Neural cell (in vitro differentiated cells): ENCODE measurements around the gene JMJD4. TPM values are rescaled to one million over a fixed set of nuclear protein-coding genes. Genes with fewer than 3 reads are reported as not detected.

Experiments
- H2AFZ ChIP-seq: fragments of 200-600, 300-800 bp; sonication (generic), shearing (Covaris generic); 2 replicates; pipeline ENCODE4 v1.6.0; 2014; ENCODE audit warnings: low read depth, mild to moderate bottlenecking, antibody characterized with exemption, low read length, moderate library complexity
- H3F3A ChIP-seq: fragments of 200-600 bp; shearing (Covaris generic); 2 replicates; pipeline ENCODE4 v1.6.1; 2016; ENCODE audit warnings: mild to moderate bottlenecking, moderate library complexity, mixed read lengths, antibody characterized with exemption, low read length; ENCODE audit not compliant: insufficient read depth, poor library complexity, severe bottlenecking
- H3K27ac ChIP-seq: fragments of 200-600, 300-800 bp; sonication (generic), shearing (Covaris generic); 2 replicates; pipeline ENCODE4 v1.5.1; 2014; ENCODE audit warnings: mild to moderate bottlenecking, low read length, moderate library complexity
- H3K27me3 ChIP-seq: fragments of 300-800, 200-600 bp; sonication (generic), shearing (Covaris generic); 2 replicates; pipeline ENCODE4 v1.6.0; 2014; ENCODE audit warnings: mild to moderate bottlenecking, low read depth, low read length, moderate library complexity; ENCODE audit not compliant: insufficient read depth
- H3K36me3 ChIP-seq: fragments of 300-800, 200-600 bp; sonication (generic), shearing (Covaris generic); 2 replicates; pipeline ENCODE4 v1.5.1; 2014; ENCODE audit warnings: mild to moderate bottlenecking, antibody characterized with exemption, low read length, moderate library complexity; ENCODE audit not compliant: insufficient read depth
- H3K4me2 ChIP-seq: fragments of 300-800, 200-600 bp; sonication (generic), shearing (Covaris generic); 2 replicates; pipeline ENCODE4 v1.6.0; 2014; ENCODE audit warnings: mild to moderate bottlenecking, low read length
- H3K4me3 ChIP-seq: fragments of 300-800, 200-600 bp; sonication (generic), shearing (Covaris generic); 2 replicates; pipeline ENCODE4 v1.5.1; 2014; ENCODE audit warnings: mild to moderate bottlenecking, low read length, moderate library complexity
- H3K79me2 ChIP-seq: fragments of 200-600 bp; shearing (Covaris generic); replicated peaks from 2 replicates; pipeline ENCODE4 v1.6.0; 2014; ENCODE audit warnings: mild to moderate bottlenecking, low read length, moderate library complexity; ENCODE audit not compliant: insufficient read depth
- H3K9ac ChIP-seq: fragments of 300-800, 200-600 bp; sonication (generic), shearing (Covaris generic); 2 replicates; pipeline ENCODE4 v1.6.1; 2016; ENCODE audit warnings: mild to moderate bottlenecking, low read length, mixed read lengths
- H3K9me2 ChIP-seq: fragments of 200-600 bp; shearing (Covaris generic); 2 replicates; pipeline ENCODE4 v1.6.1; 2016; ENCODE audit warnings: mild to moderate bottlenecking, low read length, mixed read lengths; ENCODE audit not compliant: insufficient read depth
- H3K9me3 ChIP-seq: fragments of 200-600, 300-800 bp; sonication (generic), shearing (Covaris generic); 2 replicates; pipeline ENCODE4 v1.6.1; 2016; ENCODE audit warnings: mild to moderate bottlenecking, mixed run types, low read length, moderate library complexity, mixed read lengths
- H4K20me1 ChIP-seq: fragments of 200-600 bp; shearing (Covaris generic); 2 replicates; pipeline ENCODE4 v1.6.1; 2016; ENCODE audit warnings: mild to moderate bottlenecking, mixed run types; ENCODE audit not compliant: insufficient read depth
- CTCF ChIP-seq: fragments of 450-650 bp; IDR thresholded peaks from 2 replicates; pipeline ENCODE4 v1.5.1; 2014; ENCODE audit warnings: antibody characterized with exemption, mild to moderate bottlenecking, moderate library complexity; ENCODE audit not compliant: poor library complexity, severe bottlenecking
- EP300 ChIP-seq: fragments of 450-650 bp; conservative IDR thresholded peaks from 2 replicates; pipeline ENCODE4 v1.6.1; 2014; ENCODE audit warnings: antibody characterized with exemption, mild to moderate bottlenecking, moderate library complexity; ENCODE audit not compliant: poor library complexity, severe bottlenecking
- EZH2 ChIP-seq: fragments of 200-600, 300-800 bp; shearing (Covaris generic), sonication (generic); IDR thresholded peaks from 2 replicates; pipeline ENCODE4 v1.6.1; 2014; ENCODE audit warnings: antibody characterized with exemption, low read length, borderline replicate concordance, mild to moderate bottlenecking; ENCODE audit not compliant: insufficient read depth, poor library complexity, severe bottlenecking
- MXI1 ChIP-seq: fragments of 450-650 bp; conservative IDR thresholded peaks from 2 replicates; pipeline ENCODE4 v1.6.1; 2014; ENCODE audit warnings: antibody characterized with exemption, mild to moderate bottlenecking; ENCODE audit not compliant: poor library complexity, severe bottlenecking
- POLR2AphosphoS5 ChIP-seq: IDR thresholded peaks from 2 replicates; pipeline ENCODE4 v1.6.1; 2012
- RAD21 ChIP-seq: fragments of 450-650 bp; conservative IDR thresholded peaks from 2 replicates; pipeline ENCODE4 v1.6.1; 2014; ENCODE audit warnings: antibody characterized with exemption, mild to moderate bottlenecking, moderate library complexity
- REST ChIP-seq: IDR thresholded peaks from 2 replicates; pipeline ENCODE4 v1.6.1; 2012; ENCODE audit warnings: borderline replicate concordance
- SMC3 ChIP-seq: fragments of 450-650 bp; conservative IDR thresholded peaks from 2 replicates; pipeline ENCODE4 v1.6.1; 2014; ENCODE audit warnings: antibody characterized with exemption, mild to moderate bottlenecking, moderate library complexity; ENCODE audit not compliant: poor library complexity
- TAF1 ChIP-seq: IDR thresholded peaks from 2 replicates; pipeline ENCODE4 v1.6.1; 2012; ENCODE audit warnings: low read depth
- polyA plus RNA-seq: library from polyadenylated mRNA; depleted of rRNA; stranded (reverse); fragments of >200 nt; gene quantifications from 2 replicates; pipeline ENCODE4 v1.2.3, GENCODE V29; 2014

JMJD4 gene
- polyA plus RNA-seq, 1 donor from 2014 or later: 17.2 TPM

GRCh38 chr1:227779685-227780084 is 44.6 kb upstream of the JMJD4 start:
- Histone ChIP-seq H3K9me2 (no peaks in the 10 kb centered on the region), H2AFZ (no peak overlapping the region), H3K4me3 (no peak overlapping the region), H3K9me3 (no peaks in the 10 kb centered on the region), H4K20me1 (no peaks in the 10 kb centered on the region), H3K79me2 (no peaks in the 10 kb centered on the region), H3K27ac (no peak overlapping the region), H3F3A (no peaks in the 10 kb centered on the region), H3K27me3 (no peaks in the 10 kb centered on the region), H3K9ac (no peak overlapping the region), H3K4me2 (no peak overlapping the region), H3K36me3 (no peaks in the 10 kb centered on the region)
- TF ChIP-seq MXI1 (no peak), RAD21 (no peak), SMC3 (no peak), CTCF (no peak), REST (no peak), EP300 (no peak), TAF1 (no peak), POLR2AphosphoS5 (no peak), EZH2 (no peak)

GRCh38 chr1:227779021-227779441 is 43.9 kb upstream of the JMJD4 start:
- TF ChIP-seq SMC3: no peak
- TF ChIP-seq MXI1: no peak
- TF ChIP-seq REST: no peak
- no peak for TF ChIP-seq RAD21
- no peak for TF ChIP-seq EP300
- no peak for TF ChIP-seq EZH2
- TF ChIP-seq TAF1: no peak
- no peak for TF ChIP-seq CTCF
- TF ChIP-seq POLR2AphosphoS5: no peak
- no peaks in the 10 kb centered on the region for H4K20me1 ChIP-seq
- no peak overlapping the region for H3K4me3 ChIP-seq
- no peak overlapping the region for H2AFZ ChIP-seq
- no peak overlapping the region for H3K4me2 ChIP-seq
- no peaks in the 10 kb centered on the region for H3F3A ChIP-seq
- H3K9me3 ChIP-seq: no peaks in the 10 kb centered on the region
- H3K79me2 ChIP-seq: no peaks in the 10 kb centered on the region
- H3K9ac ChIP-seq: no peak overlapping the region
- H3K36me3 ChIP-seq: no peaks in the 10 kb centered on the region
- H3K9me2 ChIP-seq: no peaks in the 10 kb centered on the region
- no peaks in the 10 kb centered on the region for H3K27me3 ChIP-seq
- no peak overlapping the region for H3K27ac ChIP-seq
